GM18498 (cell line): Measurements from ENCODE around the gene GCK.

Experiments
- ATAC-seq: cut with Tn5 transposase; IDR thresholded peaks from one replicate; pipeline ENCODE4 v1.9.1; 2021; ENCODE audit warnings: mild to moderate bottlenecking, moderate library complexity; ENCODE audit not compliant: unreplicated experiment

The GCK gene

GRCh38 chr7:44189286-44189992 lies at the start of gene GCK:
Gene GCK, minus strand, starts transcription at chr7:44189439. Its CDS starts 486 bp downstream, at chr7:44188953.
- no peak for ATAC-seq

GRCh38 chr7:44238116-44238695 lies 49.0 kb upstream of the GCK start:
- no peak for ATAC-seq

- no peak for ATAC-seq
Measured at GRCh38 chr7:44237696-44238095, 48.5 kb upstream of the GCK start.

GRCh38 chr7:44236333-44236728 lies 47.1 kb upstream of the GCK start:
- no peak for ATAC-seq

- no peak for ATAC-seq
Measured at GRCh38 chr7:44235582-44236332, 46.5 kb upstream of the GCK start.

- ATAC-seq: no peak
Measured at GRCh38 chr7:44235066-44235465, 45.8 kb upstream of the GCK start.

- ATAC-seq: no peak
Measured at GRCh38 chr7:44232901-44233715, 43.9 kb upstream of the GCK start.

- ATAC-seq: no peak
Measured at GRCh38 chr7:44232396-44232795, 43.2 kb upstream of the GCK start.

- ATAC-seq: no peak
Measured at GRCh38 chr7:44231088-44231487, 41.8 kb upstream of the GCK start.

- no peak for ATAC-seq
Measured at GRCh38 chr7:44230286-44230685, 41.0 kb upstream of the GCK start.

- no peak for ATAC-seq
Measured at GRCh38 chr7:44229546-44230105, 40.4 kb upstream of the GCK start.

GRCh38 chr7:44228571-44229350 lies 39.5 kb upstream of the GCK start:
- no peak for ATAC-seq

- ATAC-seq: no peak
Measured at GRCh38 chr7:44227911-44228310, 38.7 kb upstream of the GCK start.

GRCh38 chr7:44226396-44226753 lies 37.1 kb upstream of the GCK start:
- ATAC-seq: no peak

GRCh38 chr7:44225566-44226395 lies 36.5 kb upstream of the GCK start:
- no peak for ATAC-seq

GRCh38 chr7:44224974-44225565 lies 35.8 kb upstream of the GCK start:
- no peak for ATAC-seq

- ATAC-seq: no peak
Measured at GRCh38 chr7:44224080-44224973, 35.1 kb upstream of the GCK start.
